ENCODE measurements around the gene RAC3.

RAC3 gene

DNA sequence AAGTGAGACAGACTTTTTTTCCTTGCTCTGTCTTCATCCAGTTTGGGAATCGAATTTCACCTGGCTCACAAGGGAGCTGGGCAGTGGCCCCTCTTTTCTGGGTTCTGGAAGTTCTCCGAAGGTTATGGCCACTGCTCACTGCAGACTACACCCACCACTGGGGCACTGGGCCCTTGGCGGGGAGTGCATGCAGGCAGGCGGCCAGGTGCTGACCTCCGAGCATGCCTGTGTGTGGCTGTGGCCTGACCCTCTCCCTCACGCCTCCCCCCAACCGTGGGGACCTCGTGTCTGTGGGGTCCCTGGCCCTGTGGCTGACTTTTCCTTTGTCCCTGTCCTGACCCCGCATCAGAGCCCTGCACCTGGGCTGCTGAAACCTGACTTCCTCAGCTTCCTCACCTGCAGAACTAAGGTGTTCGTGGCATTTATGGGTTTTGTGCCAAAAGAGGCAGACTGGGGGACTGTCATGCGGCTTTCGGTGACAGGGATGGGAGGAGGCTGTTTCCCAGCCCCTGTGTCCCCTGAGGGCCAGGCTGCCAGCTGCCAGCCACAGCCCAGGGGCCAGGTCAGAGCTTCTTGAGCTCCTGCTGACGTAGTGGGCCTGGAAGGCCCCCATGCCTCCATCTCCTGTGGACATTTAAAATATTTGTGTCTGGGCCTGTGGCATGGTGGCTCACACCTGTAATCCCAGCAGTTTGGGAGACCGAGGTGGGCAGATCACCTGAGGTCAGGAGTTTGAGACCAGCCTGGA is 32.6 kb upstream of the RAC3 start:
- Mint-ChIP-seq H3K4me1 (peaks cover 29% of the 10 kb centered on the region), H3K9me3 (no peaks in the 10 kb centered on the region), H3K27me3 (ENCODE audit: low read depth) (no peaks in the 10 kb centered on the region), H3K4me3 (no peak overlapping the region), H3K27ac (peak overlapping the region in 2 of 3 experiments; percentile 74 to 88), H3K36me3 (ENCODE audit: low read depth) (peaks cover 5% of the 10 kb centered on the region)
- no peak for TF ChIP-seq CTCF (IDR thresholded peaks at IDR 0.05; ENCODE audit: unreplicated experiment in 3 of 3)

DNA sequence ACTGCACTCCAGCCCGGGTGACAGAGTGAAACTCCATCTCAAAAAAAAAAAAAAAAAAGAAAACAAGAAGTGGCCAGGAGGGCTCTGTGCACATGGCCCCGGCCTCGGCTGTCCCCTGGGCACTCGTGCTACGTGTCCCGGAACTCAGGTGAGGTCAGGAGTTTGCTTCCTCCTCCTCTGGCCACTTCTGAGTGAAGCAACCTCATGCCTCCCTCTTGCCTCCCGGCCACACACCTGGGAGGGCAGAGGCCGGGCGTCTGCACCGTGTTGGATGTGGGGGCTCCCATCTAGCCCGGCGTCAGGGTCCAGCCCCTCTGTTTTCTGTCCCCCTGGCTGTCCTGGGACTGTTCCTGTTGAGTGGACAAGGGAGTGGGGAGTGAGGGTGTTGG is 31.9 kb upstream of the RAC3 start:
- Mint-ChIP-seq H3K4me1 (peaks cover 28% of the 10 kb centered on the region), H3K36me3 (ENCODE audit: low read depth) (peaks cover 5% of the 10 kb centered on the region), H3K27me3 (ENCODE audit: low read depth) (no peaks in the 10 kb centered on the region), H3K4me3 (no peak overlapping the region), H3K27ac (peak overlapping the region; percentile 28 to 77 (median 57)), H3K9me3 (no peaks in the 10 kb centered on the region)
- TF ChIP-seq CTCF (IDR thresholded peaks at IDR 0.05; ENCODE audit: unreplicated experiment in 3 of 3), result no peak

GRCh38 chr17:81999976-82000802 is 31.3 kb upstream of the RAC3 start:
- TF ChIP-seq CTCF (IDR thresholded peaks at IDR 0.05; ENCODE audit: unreplicated experiment in 3 of 3), result peak in 1 of 3 experiments; percentile 6
- Mint-ChIP-seq H3K36me3 (ENCODE audit: low read depth) (peaks cover 5% of the 10 kb centered on the region), H3K9me3 (no peaks in the 10 kb centered on the region), H3K4me1 (peaks cover 28% of the 10 kb centered on the region), H3K27me3 (ENCODE audit: low read depth) (no peaks in the 10 kb centered on the region), H3K4me3 (peak overlapping the region in 1 of 3 experiments; percentile 71), H3K27ac (peak overlapping the region; percentile 28 to 97 (median 77))

DNA sequence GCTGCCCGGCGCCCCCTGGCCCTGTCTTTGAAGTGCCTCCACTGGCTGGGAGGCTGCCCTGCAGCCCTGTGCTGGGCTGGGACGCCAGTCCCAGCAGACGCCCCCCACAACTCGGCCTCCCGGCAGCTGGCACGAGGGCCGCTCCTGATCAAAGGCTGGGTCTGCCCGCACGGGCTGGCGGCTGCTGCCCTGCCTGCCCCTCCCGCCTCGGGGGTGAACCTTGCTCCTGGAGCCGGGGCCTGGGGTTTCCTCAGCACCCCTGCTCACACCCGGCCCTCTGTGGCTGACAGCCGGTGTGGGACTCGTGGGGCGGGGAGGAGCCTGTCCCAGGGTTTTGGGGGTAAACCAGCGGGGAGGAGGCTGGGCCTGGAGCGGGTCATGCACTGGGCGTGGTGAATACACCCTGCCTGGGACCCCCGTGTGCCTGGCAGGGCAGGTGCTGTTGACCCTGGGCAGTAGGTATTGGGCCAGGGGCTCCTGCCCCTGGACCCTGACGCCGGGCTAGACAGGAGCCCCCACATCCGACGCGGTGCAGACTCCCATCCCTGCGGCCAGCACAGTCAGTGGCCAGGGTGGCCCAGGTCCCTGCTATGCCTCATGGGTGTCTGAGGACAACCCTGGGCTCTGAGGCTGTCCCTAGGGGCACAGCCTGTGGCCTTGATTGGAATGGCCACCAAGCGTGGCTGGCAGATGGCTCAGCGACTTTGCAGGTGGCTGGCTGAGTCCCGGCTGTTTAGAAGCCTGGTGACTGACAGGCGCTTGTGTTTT is 30.5 kb upstream of the RAC3 start:
- Mint-ChIP-seq H3K27me3 (ENCODE audit: low read depth) (no peaks in the 10 kb centered on the region), H3K27ac (peak overlapping the region in 2 of 3 experiments; percentile 77 to 97), H3K9me3 (no peaks in the 10 kb centered on the region), H3K4me1 (peaks cover 31% of the 10 kb centered on the region), H3K36me3 (ENCODE audit: low read depth) (peaks cover 5% of the 10 kb centered on the region), H3K4me3 (no peak overlapping the region)
- TF ChIP-seq CTCF (IDR thresholded peaks at IDR 0.05; ENCODE audit: unreplicated experiment in 3 of 3), result no peak

- Mint-ChIP-seq H3K27me3 (ENCODE audit: low read depth) (no peaks in the 10 kb centered on the region), H3K4me1 (peaks cover 37% of the 10 kb centered on the region), H3K4me3 (no peak overlapping the region), H3K9me3 (no peaks in the 10 kb centered on the region), H3K27ac (peak overlapping the region in 1 of 3 experiments; percentile 63), H3K36me3 (ENCODE audit: low read depth) (peaks cover 5% of the 10 kb centered on the region)
- no peak for TF ChIP-seq CTCF (IDR thresholded peaks at IDR 0.05; ENCODE audit: unreplicated experiment in 3 of 3)
Observed at GRCh38 chr17:82001571-82002056, 29.9 kb upstream of the RAC3 start.
